IMR-90 (cell line): ENCODE data around the gene DNM2. TPM values are rescaled to one million over a fixed set of nuclear protein-coding genes. Genes with fewer than 3 reads are reported as not detected.

Experiments used
- ATAC-seq: fragments of 200-7000 bp; cut with Tn5 transposase; 2 replicates; pipeline ENCODE4 v1.9.1; 2020; ENCODE audit warnings: low read depth, mild to moderate bottlenecking, moderate library complexity
- BruUV-seq: library from RNA; stranded (reverse); fragments of 400-500 nt; replicated peaks from 2 replicates; lab custom pipeline; 2021; lab: Mats Ljungman, UMichigan
- CTCF ChIA-PET: fragments of 300-600 bp; formaldehyde crosslinking; extraction: SDS; loops from one replicate; lab custom pipeline; 2021; ENCODE audit warnings: antibody characterized with exemption; lab: Yijun Ruan, JAX
- POLR2A ChIA-PET: fragments of 300-600 bp; sonication (Branson Sonifier 250); formaldehyde crosslinking; loops from one replicate; lab custom pipeline; 2022; ENCODE audit warnings: antibody characterized with exemption; ENCODE audit not compliant: unreplicated experiment; lab: Charles Lee
- DNase-seq: peaks from one replicate; pipeline ENCODE4 v3.0.0; 2013
- H2AFZ ChIP-seq: replicated peaks from 2 replicates; pipeline ENCODE3; 2013; ENCODE audit warnings: low read length, mild to moderate bottlenecking; ENCODE audit not compliant: poor library complexity
- H2AK5ac ChIP-seq: 2 replicates; pipeline ENCODE4 v1.6.1; 2013; ENCODE audit warnings: low read depth, low read length, inconsistent platforms
- H2AK9ac ChIP-seq: replicated peaks from 2 replicates; pipeline ENCODE3; 2013; ENCODE audit warnings: mild to moderate bottlenecking, low read depth, low read length, moderate library complexity; ENCODE audit not compliant: poor library complexity
- H2BK120ac ChIP-seq: 2 replicates; pipeline ENCODE4 v1.6.1; 2013; ENCODE audit warnings: low read depth, low read length, inconsistent platforms
- H2BK15ac ChIP-seq: 3 replicates; pipeline ENCODE4 v1.6.1; 2013; ENCODE audit warnings: low read depth, low read length, inconsistent platforms
- H2BK20ac ChIP-seq: 2 replicates; pipeline ENCODE4 v1.6.1; 2013; ENCODE audit warnings: low read depth, mild to moderate bottlenecking, inconsistent platforms, low read length, moderate library complexity
- H2BK5ac ChIP-seq: 2 replicates; pipeline ENCODE4 v1.6.1; 2013; ENCODE audit warnings: mild to moderate bottlenecking, low read depth, low read length, inconsistent platforms; ENCODE audit not compliant: poor library complexity, severe bottlenecking
- H3K14ac ChIP-seq: replicated peaks from 2 replicates; pipeline ENCODE4 v1.6.1; 2013; ENCODE audit warnings: low read depth, low read length, inconsistent platforms
- H3K18ac ChIP-seq: 2 replicates; pipeline ENCODE4 v1.6.1; 2013; ENCODE audit warnings: low read depth, low read length, control low read depth
- H3K23ac ChIP-seq: 2 replicates; pipeline ENCODE4 v1.6.1; 2013; ENCODE audit warnings: low read depth, low read length, inconsistent platforms
- H3K27ac ChIP-seq: 2 replicates; pipeline ENCODE4 v1.5.1; 2013; ENCODE audit warnings: mild to moderate bottlenecking, control low read depth, low read length; ENCODE audit not compliant: insufficient read depth
- H3K27me3 ChIP-seq: 2 replicates; pipeline ENCODE4 v1.6.1; 2013; ENCODE audit warnings: low read length; ENCODE audit not compliant: control insufficient read depth, insufficient read depth
- H3K36me3 ChIP-seq: 2 replicates; pipeline ENCODE4 v1.6.1; 2013; ENCODE audit warnings: low read length, mixed read lengths; ENCODE audit not compliant: control insufficient read depth, insufficient read depth
- H3K4ac ChIP-seq: 2 replicates; pipeline ENCODE4 v1.6.1; 2013; ENCODE audit warnings: low read depth, low read length, inconsistent platforms
- H3K4me1 ChIP-seq: 2 replicates; pipeline ENCODE4 v1.6.1; 2013; ENCODE audit warnings: low read length, mixed read lengths; ENCODE audit not compliant: control insufficient read depth, insufficient read depth
- H3K4me2 ChIP-seq: 2 replicates; pipeline ENCODE4 v1.6.1; 2013; ENCODE audit warnings: low read depth, mild to moderate bottlenecking, control low read depth, low read length, moderate library complexity
- H3K4me3 ChIP-seq: 2 replicates; pipeline ENCODE4 v1.5.1; 2013; ENCODE audit warnings: low read depth, mild to moderate bottlenecking, control low read depth, low read length, moderate library complexity; ENCODE audit not compliant: insufficient read depth
- H3K56ac ChIP-seq: 2 replicates; pipeline ENCODE4 v1.6.1; 2013; ENCODE audit warnings: low read length, inconsistent platforms; ENCODE audit not compliant: insufficient read depth; ENCODE audit errors: extremely low read depth
- H3K79me1 ChIP-seq, 2 experiments: 2 replicates each; pipeline ENCODE4 v1.6.1; 2013; ENCODE audit warnings: low read length in 2 of 2, inconsistent platforms in 1 of 2, low read depth in 1 of 2
- H3K9ac ChIP-seq: 2 replicates; pipeline ENCODE4 v1.6.1; 2013; ENCODE audit warnings: low read depth, low read length, control low read depth
- H3K9me1 ChIP-seq: 2 replicates; pipeline ENCODE4 v1.6.1; 2013; ENCODE audit warnings: low read length, inconsistent platforms; ENCODE audit not compliant: insufficient read depth
- H3K9me3 ChIP-seq: 2 replicates; pipeline ENCODE4 v1.6.1; 2013; ENCODE audit warnings: low read length; ENCODE audit not compliant: control insufficient read depth, insufficient read depth
- H4K20me1 ChIP-seq: 2 replicates; pipeline ENCODE4 v1.6.1; 2013; ENCODE audit warnings: low read length, inconsistent platforms; ENCODE audit not compliant: insufficient read depth
- H4K5ac ChIP-seq: 2 replicates; pipeline ENCODE4 v1.6.1; 2013; ENCODE audit warnings: mild to moderate bottlenecking, low read depth, low read length, control low read depth
- H4K8ac ChIP-seq, 2 experiments: 2 replicates each; pipeline ENCODE4 v1.6.1; 2013; ENCODE audit warnings: low read depth in 2 of 2, low read length in 2 of 2, control low read depth in 1 of 2, inconsistent platforms in 1 of 2
- H4K91ac ChIP-seq: 2 replicates; pipeline ENCODE4 v1.6.1; 2013; ENCODE audit warnings: low read depth, low read length, inconsistent platforms; ENCODE audit not compliant: insufficient read depth
- BHLHE40 ChIP-seq: fragments of 150-350 bp; IDR thresholded peaks from 2 replicates; pipeline ENCODE4 v1.6.1; 2016; ENCODE audit warnings: mild to moderate bottlenecking, low read depth, low read length
- ELK1 ChIP-seq: fragments of 150-350 bp; IDR thresholded peaks from 2 replicates; pipeline ENCODE4 v1.6.1; 2016; ENCODE audit warnings: low read depth, mild to moderate bottlenecking, low read length, moderate library complexity, borderline replicate concordance
- MAZ ChIP-seq: IDR thresholded peaks from 2 replicates; pipeline ENCODE4 v1.6.1; 2012; ENCODE audit warnings: low read depth, mild to moderate bottlenecking, low read length, improper control_type of control experiment, moderate library complexity, borderline replicate concordance
- MXI1 ChIP-seq: IDR thresholded peaks from 2 replicates; pipeline ENCODE4 v1.6.1; 2012; ENCODE audit warnings: low read depth, mild to moderate bottlenecking, low read length, moderate library complexity, borderline replicate concordance
- NFE2L2 ChIP-seq: fragments of 150-350 bp; IDR thresholded peaks from 2 replicates; pipeline ENCODE4 v1.6.1; 2016; ENCODE audit warnings: low read depth, mild to moderate bottlenecking, low read length
- RAD21 ChIP-seq: IDR thresholded peaks from 2 replicates; pipeline ENCODE4 v1.6.1; 2012; ENCODE audit warnings: low read length, improper control_type of control experiment
- RFX5 ChIP-seq: IDR thresholded peaks from 2 replicates; pipeline ENCODE4 v1.8.0; 2012; ENCODE audit warnings: low read depth, mild to moderate bottlenecking, low read length, moderate library complexity
- SMC3 ChIP-seq: fragments of 150-350 bp; IDR thresholded peaks from 2 replicates; pipeline ENCODE4 v1.6.1; 2016; ENCODE audit warnings: low read depth, mild to moderate bottlenecking, antibody characterized with exemption, low read length, moderate library complexity
- USF2 ChIP-seq: fragments of 150-350 bp; IDR thresholded peaks from 2 replicates; pipeline ENCODE4 v1.6.1; 2017; ENCODE audit warnings: mild to moderate bottlenecking, antibody characterized with exemption, low read length, low read depth
- WGBS, 2 experiments: methylation state at CpG; one replicate each; pipeline versions ENCODE4 v1.1.5 to v1.1.7; 2013; ENCODE audit warnings: missing lambda C conversion rate in 2 of 2; ENCODE audit not compliant: insufficient read length in 1 of 2; ENCODE audit errors: extremely low coverage in 2 of 2; 5-methylcytosine and 5-hydroxymethylcytosine counted together
- dilution Hi-C: fragments of 300-500 bp; cut with HindIII; formaldehyde crosslinking; loops from one replicate; pipeline ENCODE4 v1.14.3; 2018; ENCODE audit warnings: low sequenced_read_pairs; ENCODE audit not compliant: unreplicated experiment
- in situ Hi-C: fragments of 300-500 bp; cut with MboI; formaldehyde crosslinking; loops from 3 replicates; pipeline ENCODE4 v1.14.3; 2019; ENCODE audit warnings: low sequenced_read_pairs, inconsistent platforms, mixed read lengths
- intact Hi-C: fragments of 100-400 bp; cut with micrococcal nuclease; formaldehyde crosslinking; loops from 2 replicates; pipeline ENCODE4 v1.10.0; 2022
- polyA plus RNA-seq, 3 experiments: library from polyadenylated mRNA; depleted of rRNA; stranded (reverse); fragments of >200 nt; gene quantifications; 2 replicates each; pipeline ENCODE4 v1.2.3, GENCODE V29; 2012; ENCODE audit warnings: low replicate concordance in 1 of 3
- total RNA-seq: library from RNA; depleted of rRNA; stranded (reverse); fragments of >200 nt; gene quantifications from 2 replicates; pipeline ENCODE4 v1.2.3, GENCODE V29; 2012
- TF ChIP-seq, protein P1 (sequence below): conservative IDR thresholded peaks from 2 replicates; pipeline ENCODE4 v1.5.1; 2012; ENCODE audit warnings: mild to moderate bottlenecking, low read depth, low read length, improper control_type of control experiment

The DNM2 gene
- total and polyA plus RNA-seq, 2 of the 4 experiments (the other 2 are of a cell fraction): 55.6 to 74.2 TPM

DNA sequence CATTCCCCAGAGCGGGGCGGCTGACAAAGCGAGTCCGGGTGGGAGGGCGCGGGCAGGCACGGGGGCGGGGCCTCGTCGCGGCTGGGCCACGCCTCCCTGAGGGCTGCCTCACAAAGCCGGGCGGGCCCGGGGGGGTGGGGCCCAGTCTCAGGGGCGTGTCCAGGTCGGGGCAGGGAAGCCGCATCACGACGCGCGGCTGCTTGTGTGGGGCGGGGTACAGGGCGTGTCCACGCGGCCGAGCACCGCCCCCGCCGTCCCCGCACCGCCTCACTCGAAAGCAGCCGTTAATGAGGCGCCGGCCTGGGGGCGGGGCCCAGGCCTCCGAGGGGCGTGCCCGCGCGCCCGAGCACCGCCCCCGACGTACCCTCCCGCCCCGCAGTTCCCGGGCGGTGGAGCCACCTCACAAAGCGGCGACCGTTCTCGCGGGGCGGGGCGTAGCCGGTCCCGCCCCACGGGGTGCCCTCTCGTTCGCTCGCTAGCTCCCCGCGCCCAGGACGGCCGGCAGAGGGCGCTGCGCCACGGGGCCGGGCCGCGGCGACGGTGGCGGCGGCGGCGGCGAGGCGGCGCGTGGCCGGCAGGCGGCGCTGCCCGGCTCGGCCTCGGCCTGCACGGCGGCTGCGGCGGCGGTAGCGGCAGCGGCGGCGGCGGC, 153.2 kb downstream of the DNM2 start, which contains the start of gene CARM1:
TSS of gene CARM1 (plus strand) at position 599 of the 649 bp plus-strand sequence. CDS start 150 bp downstream, outside the sequence.
- peak within 1 kb of the TSS; percentile 86 for H3K4ac ChIP-seq
- ChIA-PET CTCF (interaction anchor here (0.5 to 1.5 kb wide), 11 partner anchors 9 to 259 kb away, joined by 3 to 9 read pairs (median 5); no protein-coding TSS in a partner anchor), POLR2A (no interaction called here)
- H4K20me1 ChIP-seq: peaks cover 19% of the 10 kb centered on the region; the same call in 1 of the 2 replicates
- peak within 1 kb of the TSS; percentile 93 for H3K9ac ChIP-seq
- 1% methylated on average over 33 of the region's 99 CpGs; no CpG with 5 or more reads in 1 of the 2 experiments for WGBS, 2 experiments
- peak within 1 kb of the TSS; percentile 3; the same call in 2 of the 3 replicates for H2BK15ac ChIP-seq
- DNase-seq (peak; percentile 97), ATAC-seq (peak; percentile 93)
- peak within 1 kb of the TSS; percentile 97 for H2AK9ac ChIP-seq
- H3K18ac ChIP-seq: peak within 1 kb of the TSS; percentile 84
- peaks cover 6% of the 10 kb centered on the region for H3K4me1 ChIP-seq
- peak within 1 kb of the TSS; percentile 97 for H3K4me3 ChIP-seq
- H4K5ac ChIP-seq: peak within 1 kb of the TSS; percentile 98
- H3K14ac ChIP-seq: peak within 1 kb of the TSS; percentile 90
- peak within 1 kb of the TSS; percentile 26 for H3K56ac ChIP-seq
- H2AK5ac ChIP-seq: peak within 1 kb of the TSS; percentile 89
- no peaks in the 10 kb centered on the region for H3K9me3 ChIP-seq
- H4K91ac ChIP-seq: peak within 1 kb of the TSS; percentile 82
- in situ Hi-C loops: no loop called here
- peak within 1 kb of the TSS; percentile 44 for H2BK120ac ChIP-seq
- peak within 1 kb of the TSS; percentile 93 for H3K4me2 ChIP-seq
- peak within 1 kb of the TSS; percentile 95 for H2AFZ ChIP-seq
- intact Hi-C loops: loop anchor here (5.0 kb wide), 1 partner anchor 56 kb away; the partner anchor contains the start of genes TIMM29 and YIPF2
- H3K27me3 ChIP-seq: no peaks in the 10 kb centered on the region
- TF ChIP-seq NFE2L2: no peak
- TF ChIP-seq USF2: peak; percentile 54; the same call in 1 of the 2 replicates
- TF ChIP-seq MXI1: peak; percentile 62; the same call in 1 of the 2 replicates
- 0 out of 2 replicates have a peak, but pooled peaks have one; percentile 14 for TF ChIP-seq BHLHE40
- TF ChIP-seq SMC3: peak; percentile 58
- peak; percentile 59 for TF ChIP-seq RAD21
- TF ChIP-seq ELK1: no peak
- TF ChIP-seq, protein P1, sequence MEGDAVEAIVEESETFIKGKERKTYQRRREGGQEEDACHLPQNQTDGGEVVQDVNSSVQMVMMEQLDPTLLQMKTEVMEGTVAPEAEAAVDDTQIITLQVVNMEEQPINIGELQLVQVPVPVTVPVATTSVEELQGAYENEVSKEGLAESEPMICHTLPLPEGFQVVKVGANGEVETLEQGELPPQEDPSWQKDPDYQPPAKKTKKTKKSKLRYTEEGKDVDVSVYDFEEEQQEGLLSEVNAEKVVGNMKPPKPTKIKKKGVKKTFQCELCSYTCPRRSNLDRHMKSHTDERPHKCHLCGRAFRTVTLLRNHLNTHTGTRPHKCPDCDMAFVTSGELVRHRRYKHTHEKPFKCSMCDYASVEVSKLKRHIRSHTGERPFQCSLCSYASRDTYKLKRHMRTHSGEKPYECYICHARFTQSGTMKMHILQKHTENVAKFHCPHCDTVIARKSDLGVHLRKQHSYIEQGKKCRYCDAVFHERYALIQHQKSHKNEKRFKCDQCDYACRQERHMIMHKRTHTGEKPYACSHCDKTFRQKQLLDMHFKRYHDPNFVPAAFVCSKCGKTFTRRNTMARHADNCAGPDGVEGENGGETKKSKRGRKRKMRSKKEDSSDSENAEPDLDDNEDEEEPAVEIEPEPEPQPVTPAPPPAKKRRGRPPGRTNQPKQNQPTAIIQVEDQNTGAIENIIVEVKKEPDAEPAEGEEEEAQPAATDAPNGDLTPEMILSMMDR: peak; percentile 94
- peak; percentile 85; the same call in 1 of the 2 replicates for TF ChIP-seq MAZ
- TF ChIP-seq RFX5: no peak
- peak within 1 kb of the TSS; percentile 81 to 95 for H4K8ac ChIP-seq
- peak within 1 kb of the TSS; percentile 96 for H2BK5ac ChIP-seq
- H2BK20ac ChIP-seq: peak within 1 kb of the TSS; percentile 7; the same call in 1 of the 2 replicates
- no peaks in the 10 kb centered on the region for H3K36me3 ChIP-seq
- H3K23ac ChIP-seq: peak within 1 kb of the TSS; percentile 87
- BruUV-seq: no TSS peak
- H3K9me1 ChIP-seq: peaks cover 7% of the 10 kb centered on the region
- peak within 1 kb of the TSS; percentile 89 for H3K27ac ChIP-seq
- peaks cover 13 to 39% of the 10 kb centered on the region in 2 experiments for H3K79me1 ChIP-seq
- dilution Hi-C loops: no loop called here
